ENCODE results near the gene LCN1.
"Not testable (repeated sequence)": the region's sequence is repeated elsewhere in the genome, so short reads cannot be mapped to it uniquely, and the experiment has no call there.

Gene LCN1

DNA sequence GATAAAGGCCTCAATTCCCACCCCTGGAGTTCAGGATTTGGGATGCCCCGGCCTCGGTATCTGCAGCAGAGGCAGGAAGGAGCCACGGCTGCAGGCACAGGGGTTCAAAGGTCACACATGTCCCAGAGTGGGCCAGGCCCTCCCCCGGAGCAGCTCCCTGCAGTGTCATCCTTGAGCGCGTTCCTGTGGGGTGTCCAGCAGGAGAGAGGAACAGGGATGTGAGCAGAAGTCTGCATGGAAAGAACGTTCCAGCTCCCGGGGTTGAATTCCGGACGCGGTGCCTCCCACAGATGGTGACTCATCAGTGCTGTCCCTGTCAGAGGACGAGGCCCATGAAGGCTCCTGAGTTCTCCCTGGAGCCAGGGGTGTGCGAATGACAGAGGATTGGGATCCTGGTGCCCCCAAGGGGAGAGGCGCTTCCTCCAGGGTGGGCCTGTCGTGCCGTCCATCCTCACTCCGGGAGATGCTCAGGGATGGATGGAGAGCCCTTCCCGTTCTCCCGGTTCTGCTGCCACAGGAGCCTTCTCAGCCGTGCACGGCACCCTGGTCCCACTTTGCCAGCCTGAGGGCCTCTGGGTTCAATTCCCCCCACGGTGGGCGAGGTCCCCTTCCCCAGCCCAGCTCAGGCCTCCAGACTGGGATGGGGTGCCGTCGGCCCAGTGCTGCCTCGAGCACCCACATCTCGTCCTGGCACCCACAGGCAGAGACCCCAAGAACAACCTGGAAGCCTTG, 3.1 kb downstream of the LCN1 start:
- no peak for DNase-seq

DNA sequence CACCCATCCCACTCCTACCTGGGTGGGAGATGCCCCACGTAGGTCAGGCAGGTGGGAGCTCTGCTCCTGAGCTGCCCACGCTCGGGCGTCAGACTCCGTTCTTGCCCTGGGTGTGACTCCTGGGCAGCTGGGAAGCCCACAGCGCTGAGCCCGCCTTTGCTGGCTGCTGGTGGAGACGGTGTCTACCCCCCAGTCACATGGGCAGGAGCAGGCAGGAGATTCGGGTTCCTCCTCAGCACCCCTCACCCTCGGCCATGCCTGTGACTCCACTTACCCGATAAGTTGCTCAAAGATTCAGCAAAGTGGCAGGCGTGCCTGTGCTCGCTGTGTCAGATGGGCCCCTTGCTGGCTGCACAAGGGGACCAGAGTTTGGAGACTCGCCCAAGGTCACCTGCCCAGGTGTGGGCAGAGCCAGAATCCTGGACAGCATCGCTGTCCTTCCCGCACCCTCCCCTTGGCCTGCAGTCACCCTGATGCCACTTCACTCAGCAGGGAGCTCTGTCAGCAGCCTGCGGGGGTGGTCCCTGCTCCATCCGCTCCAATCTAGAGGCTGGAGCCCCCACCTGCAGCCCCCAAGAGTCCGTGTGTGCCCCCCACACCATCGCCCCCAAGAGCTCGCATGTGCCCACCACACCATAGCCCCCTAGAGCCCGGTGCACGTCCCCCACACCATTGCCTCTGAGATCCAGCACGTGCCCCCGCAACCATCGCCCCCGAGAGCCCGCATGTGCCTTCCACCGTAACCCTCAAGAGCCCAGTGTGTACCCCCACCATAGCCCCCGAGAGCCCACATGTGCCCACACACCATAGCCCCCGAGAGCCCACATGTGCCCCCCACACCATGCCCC, 4.2 kb downstream of the LCN1 start:
- no peak for DNase-seq

DNA sequence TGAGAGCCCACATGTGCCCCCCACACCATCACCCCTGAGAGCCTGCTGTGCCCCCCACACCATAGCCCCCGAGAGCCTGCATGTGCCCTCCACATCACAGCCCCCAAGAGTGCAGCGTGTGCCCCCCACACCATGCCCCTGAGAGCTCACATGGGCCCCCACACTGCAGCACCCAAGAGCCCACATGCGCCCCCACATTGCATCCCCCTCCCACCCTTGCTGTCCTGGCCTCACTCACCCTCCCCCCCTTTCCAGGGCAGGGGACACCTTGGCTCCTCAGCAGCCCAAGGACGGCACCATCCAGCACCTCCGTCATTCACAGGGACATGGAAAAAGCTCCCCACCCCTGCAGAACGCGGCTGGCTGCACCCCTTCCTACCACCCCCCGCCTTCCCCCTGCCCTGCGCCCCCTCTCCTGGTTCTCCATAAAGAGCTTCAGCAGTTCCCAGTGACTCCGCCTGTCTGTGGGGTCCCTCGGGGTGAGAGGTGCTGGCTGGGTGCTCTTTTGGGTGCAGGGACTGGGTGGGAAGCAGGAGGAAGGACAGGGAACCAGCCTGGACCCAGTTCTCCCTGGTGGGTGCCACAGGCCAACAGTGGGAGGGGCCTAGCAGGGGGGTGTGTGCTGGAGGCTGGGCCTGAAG, 5.0 kb downstream of the LCN1 start:
- DNase-seq: no peak

DNA sequence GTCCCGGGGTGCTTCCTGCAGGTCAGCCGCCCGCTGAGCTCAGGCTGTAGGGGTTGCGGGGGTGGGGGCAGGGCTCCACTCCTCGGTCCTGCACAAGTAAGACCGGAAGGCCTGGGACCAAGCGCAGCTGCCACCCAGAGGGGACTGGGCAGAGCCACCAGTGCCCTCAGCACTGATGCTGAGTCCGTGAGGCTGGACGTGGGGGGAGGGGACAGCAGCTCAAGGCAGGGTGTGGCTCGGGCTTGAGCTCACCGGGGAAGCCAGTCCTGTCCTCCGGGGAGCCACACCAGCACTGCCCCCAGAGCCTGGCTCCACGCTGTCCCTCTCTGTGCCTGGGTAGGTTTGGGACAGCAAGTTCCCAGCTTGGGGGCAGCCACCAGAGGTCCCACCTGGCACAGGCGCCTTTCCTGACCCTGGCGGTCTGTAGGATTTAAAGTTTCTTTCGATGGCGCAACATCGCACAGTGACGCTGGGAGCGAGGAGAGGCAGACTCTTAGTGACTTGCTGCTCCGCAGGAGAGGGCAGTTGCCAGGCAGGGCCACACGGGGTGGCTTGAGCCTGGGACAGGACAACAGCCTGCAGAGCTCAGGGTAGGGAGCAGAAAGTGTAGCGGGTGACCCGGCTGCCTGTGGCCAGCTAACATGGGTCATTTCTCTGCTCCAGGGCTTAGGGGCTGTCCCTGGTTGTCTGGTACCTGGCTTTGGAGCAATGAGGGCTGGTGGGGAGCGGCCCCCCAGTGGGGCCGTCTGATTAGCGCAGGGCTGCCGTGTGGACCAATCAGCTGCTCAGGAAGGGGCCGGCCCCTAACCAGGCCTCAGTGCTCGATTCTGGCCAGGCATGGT, 5.7 kb downstream of the LCN1 start:
- DNase-seq: no peak

DNA sequence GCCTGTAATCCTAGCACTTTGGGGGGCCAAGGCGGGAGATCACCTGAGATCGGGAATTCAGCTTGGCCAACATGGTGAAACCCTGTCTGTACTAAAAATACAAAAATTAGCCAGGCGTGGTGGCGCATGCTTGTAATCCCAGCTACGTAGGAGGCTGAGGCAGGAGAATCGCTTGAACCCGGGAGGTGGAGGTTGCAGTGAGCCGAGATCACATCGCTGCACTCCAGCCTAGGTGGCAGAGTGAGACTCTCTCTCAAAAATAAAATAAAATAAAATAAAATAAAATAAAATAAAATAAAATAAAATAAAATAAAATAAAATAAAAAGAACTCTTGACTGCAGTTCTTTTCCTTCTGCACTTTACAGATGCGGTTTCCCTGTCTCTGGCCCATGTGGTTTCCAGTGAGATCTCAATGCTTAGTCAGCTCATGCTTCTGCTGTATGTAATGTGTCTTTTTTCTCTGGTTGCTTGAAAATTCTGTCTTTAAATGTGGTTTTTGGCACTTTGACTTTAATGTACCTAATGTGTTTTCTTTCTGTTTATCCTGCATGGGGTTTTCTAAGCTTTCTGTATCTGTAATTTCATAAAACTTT, 7.7 kb downstream of the LCN1 start:
- DNase-seq: not testable (repeated sequence)

DNA sequence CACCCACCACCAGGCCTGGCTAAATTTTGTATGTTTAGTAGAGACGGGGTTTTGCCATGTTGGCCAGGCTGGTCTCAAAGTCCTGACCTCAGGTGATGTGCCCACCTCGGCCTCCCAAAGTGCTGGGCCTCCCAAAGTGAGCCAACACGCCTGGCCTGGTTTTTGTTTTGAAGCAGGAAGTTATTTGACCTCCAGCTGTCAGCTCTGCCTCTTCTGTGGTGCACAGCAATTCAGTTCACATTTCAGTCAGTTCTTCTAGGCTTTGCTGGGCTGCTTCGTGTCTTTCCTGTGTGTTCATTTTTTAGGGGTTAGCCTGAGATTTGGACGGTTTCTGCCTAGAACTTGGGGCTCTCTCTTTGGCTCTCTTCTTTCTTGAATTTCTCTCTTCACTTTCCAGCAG, 8.9 kb downstream of the LCN1 start:
- DNase-seq: no peak

DNA sequence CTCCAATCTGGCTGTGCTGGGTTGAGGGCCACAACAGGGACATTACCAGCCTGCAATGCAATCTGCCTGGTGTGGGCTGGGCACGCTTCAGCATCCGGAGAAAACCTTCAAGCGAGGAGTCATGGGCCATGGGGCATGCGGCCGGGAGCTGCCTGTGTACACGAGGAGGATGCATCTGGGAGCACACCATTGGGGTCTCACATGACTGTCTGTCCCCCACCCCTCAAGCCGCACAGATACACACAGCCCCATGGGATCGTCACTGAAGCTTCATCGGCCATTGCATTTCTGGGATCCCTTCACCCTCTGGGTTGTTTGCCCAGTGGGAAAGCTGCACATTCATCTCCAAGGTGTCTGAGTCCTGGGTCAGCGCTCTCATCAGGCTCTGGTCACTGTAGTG, 9.9 kb downstream of the LCN1 start:
- no peak for DNase-seq

DNA sequence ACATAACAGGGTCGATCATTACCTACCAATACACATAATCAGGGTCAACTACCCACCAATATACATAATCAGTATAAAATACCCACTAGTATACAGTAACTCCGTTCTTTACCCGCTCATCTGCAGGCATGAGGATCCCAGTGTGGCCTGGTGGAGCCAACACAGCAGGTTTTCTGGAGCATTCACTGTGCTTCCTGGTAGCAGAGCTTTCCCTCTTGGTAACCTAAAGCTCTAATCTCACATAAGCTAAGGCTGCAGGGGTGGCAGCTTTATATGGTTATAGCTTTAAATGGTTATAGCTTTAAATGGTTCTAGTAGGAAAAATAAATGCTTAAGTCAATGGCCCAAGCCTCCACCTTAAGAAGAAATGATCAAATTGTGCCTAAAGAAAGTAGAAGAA, 11.9 kb downstream of the LCN1 start:
- no peak for DNase-seq

DNA sequence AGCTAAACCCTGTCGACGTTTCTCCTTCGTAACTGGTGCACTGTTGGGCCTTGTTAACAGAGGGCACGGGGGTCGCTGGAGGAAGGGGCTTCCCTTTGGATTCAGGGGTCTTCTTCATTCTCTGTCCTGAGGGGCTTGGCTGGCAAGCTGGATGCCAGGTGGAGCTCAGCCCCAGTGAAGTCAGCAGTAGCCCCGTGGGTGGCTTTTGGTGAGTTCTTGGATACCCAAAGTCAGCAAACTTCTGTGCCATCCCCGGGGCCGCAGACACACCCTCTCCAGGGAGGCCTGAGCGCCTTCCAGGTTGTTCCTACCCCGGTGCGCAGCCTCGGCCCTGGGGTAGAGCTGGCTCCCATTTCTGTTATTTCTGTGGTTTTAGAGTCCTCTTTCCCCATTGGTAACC, 12.4 kb downstream of the LCN1 start:
- no peak for DNase-seq

DNA sequence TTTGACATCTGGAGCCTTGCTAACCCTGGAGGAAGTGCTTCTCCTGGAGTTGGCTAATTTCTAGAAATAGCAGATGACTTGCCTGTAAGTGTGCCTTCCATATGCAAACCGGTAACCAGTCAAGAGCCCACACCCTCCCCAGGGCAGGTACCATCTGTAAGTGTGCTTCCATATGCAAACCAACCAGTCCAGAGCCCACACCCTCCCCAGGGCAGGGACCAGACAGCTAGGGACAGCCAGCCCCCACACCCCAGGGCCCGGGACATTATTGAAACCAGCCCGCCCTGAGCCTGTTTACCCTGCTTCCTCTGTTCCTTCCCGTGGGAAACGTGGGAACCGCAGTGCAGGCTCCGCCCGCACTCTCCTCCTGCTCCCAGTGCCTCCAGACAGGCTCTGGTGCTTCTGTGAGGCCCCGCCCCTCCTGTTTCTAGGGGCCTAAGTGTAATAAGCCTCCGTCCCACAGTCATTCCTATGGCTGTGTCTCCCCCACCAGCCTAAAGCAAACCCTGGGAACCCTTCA, 13.0 kb downstream of the LCN1 start:
- not testable (repeated sequence) for DNase-seq

DNA sequence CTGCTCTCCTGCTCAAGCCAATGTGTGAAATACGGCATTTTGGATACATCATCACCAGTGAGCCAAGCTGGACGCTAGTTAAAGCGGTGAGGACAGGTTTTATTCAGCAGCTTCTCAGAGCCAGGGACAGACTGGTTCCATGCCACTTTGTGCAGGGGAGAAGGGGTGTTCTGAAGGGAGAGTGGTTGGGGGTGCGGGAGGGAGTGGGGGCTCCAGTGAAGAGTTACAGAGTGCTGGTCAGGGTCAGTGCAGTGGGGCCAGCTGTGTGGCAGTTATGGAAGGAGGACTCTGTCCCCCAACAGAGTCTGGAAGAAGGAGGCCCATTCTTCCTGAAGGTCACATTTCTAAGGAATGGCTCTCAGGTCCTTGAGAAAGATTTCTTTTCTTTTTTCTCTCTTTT, 13.6 kb downstream of the LCN1 start:
- DNase-seq: not testable (repeated sequence)

DNA sequence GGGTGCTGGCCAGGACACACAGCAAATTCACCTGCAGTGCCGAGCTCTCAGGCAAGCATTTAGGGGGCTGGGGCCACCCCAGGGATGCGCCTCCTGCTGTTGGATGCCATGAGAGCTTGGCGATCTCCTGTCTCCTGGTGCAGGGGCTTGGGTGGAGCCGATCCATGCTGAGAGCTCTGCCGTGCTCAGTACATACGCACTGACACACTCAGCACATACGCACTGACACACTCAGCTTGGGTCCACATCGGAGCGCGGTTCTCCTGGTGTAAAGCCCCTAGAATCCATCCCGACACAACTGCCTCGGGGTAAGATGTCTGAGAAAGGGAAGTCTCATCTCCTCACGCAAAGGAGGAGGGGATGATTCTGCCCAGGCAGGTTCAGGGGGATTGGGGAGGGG, 14.4 kb downstream of the LCN1 start:
- not testable (repeated sequence) for DNase-seq

DNA sequence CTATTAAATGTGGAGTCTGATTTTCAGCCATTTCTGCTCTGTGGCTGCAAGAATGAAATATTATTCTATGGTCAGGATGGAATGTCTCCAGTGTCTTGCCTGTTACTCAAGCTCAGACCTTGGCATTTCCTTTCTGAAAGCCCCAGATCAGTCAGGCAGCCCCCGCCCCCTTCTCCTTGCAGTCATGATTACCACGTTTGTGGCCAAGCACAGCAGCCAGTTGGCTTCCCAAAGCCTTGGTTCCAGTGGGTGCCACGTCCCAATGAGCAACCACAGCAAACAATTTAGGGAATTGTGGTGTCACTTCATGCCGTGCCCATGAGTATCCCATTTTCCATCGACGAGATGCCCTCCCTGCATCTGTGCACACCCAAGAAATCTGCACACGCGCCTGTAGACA, 15.0 kb downstream of the LCN1 start:
- DNase-seq: no peak

DNA sequence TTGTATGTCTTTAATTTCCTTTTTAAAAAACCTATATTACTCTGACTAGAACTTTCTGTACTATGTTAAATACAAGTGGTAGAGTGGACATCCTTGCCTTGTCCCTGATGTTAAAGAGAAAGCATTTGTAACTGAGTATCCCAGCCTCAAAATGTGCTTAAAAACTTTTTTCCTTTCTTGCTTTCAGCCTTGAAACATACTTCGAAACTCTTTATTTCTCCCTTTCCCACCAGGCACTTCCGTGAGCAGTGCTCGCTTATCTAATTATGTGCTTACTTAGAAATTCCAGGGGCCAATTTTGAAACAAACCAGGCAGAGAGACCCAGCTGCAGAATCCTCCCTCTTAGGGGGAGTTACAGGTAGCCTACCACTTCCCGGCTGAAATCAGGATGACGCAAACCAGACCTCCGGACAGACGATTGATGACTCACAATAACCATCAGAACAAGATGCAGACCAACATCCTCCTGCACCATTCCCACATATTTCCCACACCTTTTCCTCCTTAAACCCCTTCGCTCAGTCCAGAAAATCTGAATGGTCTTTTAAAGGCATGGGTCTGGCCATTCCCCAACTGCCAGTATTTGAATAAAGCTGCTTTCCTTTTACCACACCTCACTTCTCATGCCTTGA, 22.1 kb downstream of the LCN1 start:
- not testable (repeated sequence) for DNase-seq

DNA sequence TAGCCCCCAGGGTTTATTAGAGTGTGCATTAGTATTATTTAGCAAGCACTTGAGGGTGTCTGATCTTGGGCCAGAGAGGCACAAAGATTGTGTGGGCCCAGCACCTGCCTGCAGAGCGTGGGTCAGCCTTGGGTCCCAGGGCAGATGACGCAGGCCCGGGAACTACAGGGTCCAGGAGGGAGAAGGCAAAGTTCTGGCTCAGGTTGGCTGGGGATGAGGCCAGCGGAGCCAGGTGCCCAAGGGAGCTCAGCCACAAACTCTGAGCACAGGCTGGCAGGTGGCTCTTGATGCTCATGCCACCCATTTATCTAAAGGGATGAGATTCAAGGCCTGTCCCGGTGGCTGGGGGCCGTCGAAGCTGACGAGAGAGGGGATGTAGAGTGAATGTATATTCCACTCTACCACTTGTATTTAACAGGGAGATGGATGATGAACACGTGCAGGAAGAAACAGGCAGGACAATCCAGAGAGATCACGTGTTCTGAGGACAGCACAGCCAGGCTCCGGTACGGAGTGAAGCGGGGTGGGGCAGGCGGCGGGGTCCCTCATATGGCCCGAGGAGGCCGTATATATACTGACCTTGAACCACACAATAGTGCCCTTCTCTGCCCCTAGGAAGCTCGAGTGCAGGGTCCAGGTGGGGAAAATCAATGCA, 23.9 kb downstream of the LCN1 start:
- DNase-seq: no peak

DNA sequence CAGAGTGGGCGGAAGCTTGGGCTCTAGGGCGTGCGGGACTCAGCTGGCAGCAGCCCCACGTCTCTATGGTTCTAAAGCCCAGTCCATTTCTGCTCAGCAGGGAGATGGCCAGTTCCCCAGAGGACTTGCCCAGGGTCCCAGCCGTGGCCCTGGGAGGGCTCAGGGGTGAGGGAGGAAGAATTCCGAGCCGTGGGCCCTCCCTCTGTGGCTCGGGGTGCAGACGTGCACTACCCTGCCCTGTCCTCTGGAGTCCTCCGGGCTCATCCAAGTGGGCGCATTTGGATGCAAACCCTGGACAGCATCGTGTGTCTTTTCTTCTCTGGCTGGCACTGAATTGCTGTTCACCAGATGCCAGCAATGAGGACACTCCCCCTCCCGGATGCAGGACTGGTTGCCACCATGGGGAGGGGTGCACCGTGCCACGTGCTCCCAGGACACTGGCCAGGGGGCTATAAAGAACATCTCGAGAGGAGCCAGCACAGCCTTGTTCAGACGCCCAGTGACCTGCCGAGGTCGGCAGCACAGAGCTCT, 24.5 kb downstream of the LCN1 start, which contains the start of gene OBP2A:
Gene OBP2A (plus strand): TSS at position 481 of the 531 bp plus-strand sequence. CDS start 55 bp downstream, outside the sequence.
- not testable (repeated sequence) for DNase-seq

DNA sequence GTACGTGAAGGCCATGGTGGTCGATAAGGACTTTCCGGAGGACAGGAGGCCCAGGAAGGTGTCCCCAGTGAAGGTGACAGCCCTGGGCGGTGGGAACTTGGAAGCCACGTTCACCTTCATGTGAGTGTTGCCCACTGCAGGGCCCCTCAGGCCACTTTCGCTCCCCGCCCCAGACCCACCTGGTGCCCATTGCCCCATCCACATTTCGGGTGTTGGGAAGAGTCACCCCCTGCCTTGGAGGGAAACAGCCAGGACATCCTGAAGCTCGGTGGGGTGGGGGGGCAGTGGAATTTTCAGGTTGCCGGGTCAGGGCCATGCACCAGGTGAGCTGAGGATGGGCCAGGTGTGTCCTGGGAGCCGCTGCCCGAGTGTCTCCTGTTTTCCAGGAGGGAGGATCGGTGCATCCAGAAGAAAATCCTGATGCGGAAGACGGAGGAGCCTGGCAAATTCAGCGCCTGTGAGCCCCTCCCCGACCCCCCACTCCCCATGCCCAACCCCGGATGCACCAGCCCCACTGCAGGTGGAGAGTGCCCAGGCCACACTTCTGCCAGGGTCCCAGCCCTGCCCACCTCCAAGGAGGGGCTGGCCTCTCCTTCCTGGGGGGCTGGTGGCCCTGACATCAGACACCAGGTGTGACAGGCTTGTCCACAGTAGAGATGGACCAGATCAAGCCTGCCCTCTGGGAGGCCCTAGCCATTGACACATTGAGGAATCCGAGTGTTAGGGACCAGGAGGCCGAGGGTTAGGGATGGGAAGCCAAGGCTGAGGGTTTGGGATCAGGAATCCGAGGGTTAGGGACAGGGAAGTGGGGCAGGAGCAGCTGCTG, 25.8 kb downstream of the LCN1 start:
- DNase-seq: not testable (repeated sequence)

DNA sequence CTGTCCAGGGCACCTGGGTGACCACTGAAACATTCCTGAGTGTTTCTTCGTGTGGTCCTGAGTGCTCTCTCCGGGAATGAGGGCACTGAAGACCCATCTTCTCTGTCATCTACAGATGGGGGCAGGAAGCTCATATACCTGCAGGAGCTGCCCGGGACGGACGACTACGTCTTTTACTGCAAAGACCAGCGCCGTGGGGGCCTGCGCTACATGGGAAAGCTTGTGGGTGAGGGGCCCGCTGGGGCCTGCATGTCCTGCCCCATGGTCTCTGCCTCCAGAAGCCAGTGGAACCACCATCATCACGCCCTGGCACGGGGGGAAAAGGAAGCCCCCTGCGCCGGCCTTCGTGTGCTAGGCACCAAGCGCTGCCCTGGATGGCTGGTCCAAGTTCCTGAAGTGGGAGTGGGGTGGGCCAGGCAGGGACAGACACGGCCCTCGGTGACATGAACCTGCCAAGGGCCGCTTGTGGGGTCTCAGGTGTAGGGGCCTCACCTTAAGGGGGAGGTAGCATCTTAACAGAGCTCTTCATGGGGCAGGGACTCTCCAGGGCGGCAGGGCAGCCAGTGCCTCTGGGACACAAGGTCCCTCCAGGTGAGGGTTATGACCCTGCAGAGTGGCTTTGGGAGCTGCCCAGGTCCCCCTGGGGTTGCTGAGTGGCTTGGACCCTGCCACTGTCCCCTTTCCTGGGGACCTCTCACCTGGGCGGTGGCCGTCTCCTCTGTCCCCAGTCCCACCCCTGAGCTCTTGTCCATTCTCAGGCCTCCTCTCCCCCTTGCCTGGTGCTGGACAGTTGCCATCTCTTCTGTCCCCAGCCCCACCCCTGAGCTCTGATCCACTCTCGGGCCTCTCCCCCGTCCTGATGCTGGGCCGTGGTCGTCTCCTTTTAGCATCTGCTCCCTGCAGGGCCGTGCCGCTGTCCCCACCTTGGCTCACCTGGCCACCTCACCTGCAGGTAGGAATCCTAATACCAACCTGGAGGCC, 26.8 kb downstream of the LCN1 start:
- no peak for DNase-seq
